GM12878 (cell line): ENCODE measurements around the gene FFAR2. TPM values are rescaled to one million over a fixed set of nuclear protein-coding genes. Genes with fewer than 3 reads are reported as not detected.
A peak's percentile ranks its signal among the peaks of the same experiment; 100 is the strongest.

Experiments used
- CBX5 ChIP-seq: sonication (generic); IDR thresholded peaks from 2 replicates; pipeline ENCODE4 v1.6.1; 2016; ENCODE audit warnings: low read depth, moderate library complexity, mild to moderate bottlenecking, inconsistent platforms
- KAT2A ChIP-seq: conservative IDR thresholded peaks from 2 replicates; pipeline ENCODE4 v1.6.1; 2011; ENCODE audit warnings: low read depth, low read length; ENCODE audit not compliant: control insufficient read depth
- MXI1 ChIP-seq: fragments of 150-350 bp; IDR thresholded peaks from 2 replicates; pipeline ENCODE4 v1.6.1; 2011; ENCODE audit warnings: low read depth, mild to moderate bottlenecking, inconsistent platforms, low read length, improper control_type of control experiment
- POU2F2 ChIP-seq: IDR thresholded peaks from 3 replicates; pipeline ENCODE4 v1.6.1; 2011; ENCODE audit warnings: low read depth, mild to moderate bottlenecking, low read length, borderline replicate concordance
- RCOR1 ChIP-seq: conservative IDR thresholded peaks from 2 replicates; pipeline ENCODE4 v1.6.1; 2012; ENCODE audit warnings: low read depth, low read length, improper control_type of control experiment
- SP1 ChIP-seq: IDR thresholded peaks from one replicate; pipeline ENCODE4 v1.6.1; 2011; ENCODE audit warnings: low read depth, low read length
- TARDBP ChIP-seq: IDR thresholded peaks from 2 replicates; pipeline ENCODE4 v1.6.1; 2016; ENCODE audit warnings: borderline replicate concordance
- WRNIP1 ChIP-seq: IDR thresholded peaks from 2 replicates; pipeline ENCODE4 v1.6.1; 2011; ENCODE audit warnings: low read depth, low read length, improper control_type of control experiment, borderline replicate concordance
- YBX1 ChIP-seq: fragments of 450-650 bp; IDR thresholded peaks from 2 replicates; pipeline ENCODE4 v1.6.1; 2016; ENCODE audit warnings: antibody characterized with exemption
- ZZZ3 ChIP-seq: IDR thresholded peaks from 2 replicates; pipeline ENCODE4 v1.6.1; 2011; ENCODE audit warnings: low read depth; ENCODE audit not compliant: control insufficient read depth, insufficient read length
- polyA plus RNA-seq, 11 experiments: library from polyadenylated mRNA; depleted of rRNA in 4 of 11; unstranded in 6 of 11; stranded (reverse) in 5 of 11; fragments of >200 nt; fragmentation: Nextera tagmentation in 4 of 11; fragmentation: Illumina TruSeq in 1 of 11; extraction: Ambion mirVana in 4 of 11; extraction: Trizol in 1 of 11; gene quantifications; 1 replicate in 1 of 11; 2 replicates in 10 of 11; pipeline versions ENCODE4 v1.2.1 to v1.2.3, GENCODE V29; 2011 to 2016; ENCODE audit warnings: inconsistent platforms in 2 of 11, missing spikeins in 2 of 11, low read depth in 1 of 11
- total RNA-seq, 4 experiments: library from RNA; depleted of rRNA in 3 of 4; stranded (reverse); fragments of >200 nt in 3 of 4; fragmentation: Illumina TruSeq in 1 of 4; extraction: Trizol in 1 of 4; gene quantifications; 2 replicates each; pipeline versions ENCODE4 v1.2.1 to v1.2.3, GENCODE V29; 2013 to 2021
- TF ChIP-seq, protein P1 (sequence below): IDR thresholded peaks from 2 replicates; pipeline ENCODE4 v1.6.1; 2011; ENCODE audit warnings: low read depth, low read length, improper control_type of control experiment, borderline replicate concordance
- TF ChIP-seq, protein P2 (sequence below): IDR thresholded peaks from 2 replicates; pipeline ENCODE4 v1.6.1; 2012; ENCODE audit warnings: low read length, inconsistent platforms

The FFAR2 gene
- total and polyA plus RNA-seq, 10 of the 15 experiments (the other 5 are each of a cell fraction or from before 2014, with no cell fraction given), result 0.05 to 4.0 (median 2.1) TPM

DNA sequence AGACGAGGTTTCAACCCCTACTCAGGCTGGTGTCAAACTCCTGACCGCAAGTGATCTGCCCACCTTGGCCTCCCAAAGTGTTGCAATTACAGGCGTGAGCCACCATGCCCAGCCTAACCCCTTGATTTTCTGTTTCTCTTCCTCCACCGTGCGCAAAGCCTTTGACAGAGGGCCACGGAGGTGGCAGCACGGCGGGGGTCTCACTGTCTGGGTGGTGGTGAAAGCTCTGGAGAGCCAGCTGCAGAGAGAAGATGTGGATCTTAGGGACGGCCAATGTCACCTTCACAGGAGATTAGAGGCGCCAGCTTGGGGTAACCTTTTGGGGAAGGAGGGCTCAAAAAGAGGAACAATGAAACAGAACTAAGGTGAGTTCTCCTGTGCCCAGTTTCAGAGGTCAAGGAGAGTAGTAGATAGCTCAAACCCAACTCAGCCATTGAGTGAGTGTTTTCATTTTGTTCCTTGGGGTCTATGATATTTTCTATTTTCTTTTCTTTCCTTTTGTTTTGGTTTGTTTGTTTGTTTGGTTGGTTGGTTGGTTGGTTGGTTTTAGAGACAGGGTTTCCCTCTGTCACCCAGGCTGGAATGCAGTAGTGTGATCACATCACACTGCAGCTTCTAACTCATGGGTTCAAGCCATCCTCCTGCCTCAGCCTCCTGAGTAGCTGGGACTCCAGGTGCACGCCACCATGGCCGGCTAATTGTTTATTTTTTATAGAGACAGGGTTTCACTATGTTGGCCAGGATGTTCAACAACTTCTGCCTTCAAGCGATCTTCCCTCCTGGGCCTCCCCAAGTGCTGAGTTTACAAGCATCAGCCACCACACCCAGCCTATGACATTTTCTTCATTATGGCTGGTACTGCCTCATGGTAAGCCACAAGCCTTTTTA is 39.5 kb upstream of the FFAR2 start (continued):
- TF ChIP-seq KAT2A (no peak), MXI1 (no peak), SP1 (peak; percentile 15), ZZZ3 (no peak), TARDBP (no peak), YBX1 (no peak), CBX5 (no peak), POU2F2 (0 out of 3 replicates have a peak, but pooled peaks have one; percentile 13), RCOR1 (no peak), WRNIP1 (no peak)
- TF ChIP-seq, protein P1, sequence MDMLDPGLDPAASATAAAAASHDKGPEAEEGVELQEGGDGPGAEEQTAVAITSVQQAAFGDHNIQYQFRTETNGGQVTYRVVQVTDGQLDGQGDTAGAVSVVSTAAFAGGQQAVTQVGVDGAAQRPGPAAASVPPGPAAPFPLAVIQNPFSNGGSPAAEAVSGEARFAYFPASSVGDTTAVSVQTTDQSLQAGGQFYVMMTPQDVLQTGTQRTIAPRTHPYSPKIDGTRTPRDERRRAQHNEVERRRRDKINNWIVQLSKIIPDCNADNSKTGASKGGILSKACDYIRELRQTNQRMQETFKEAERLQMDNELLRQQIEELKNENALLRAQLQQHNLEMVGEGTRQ, result no peak
- TF ChIP-seq, protein P2, sequence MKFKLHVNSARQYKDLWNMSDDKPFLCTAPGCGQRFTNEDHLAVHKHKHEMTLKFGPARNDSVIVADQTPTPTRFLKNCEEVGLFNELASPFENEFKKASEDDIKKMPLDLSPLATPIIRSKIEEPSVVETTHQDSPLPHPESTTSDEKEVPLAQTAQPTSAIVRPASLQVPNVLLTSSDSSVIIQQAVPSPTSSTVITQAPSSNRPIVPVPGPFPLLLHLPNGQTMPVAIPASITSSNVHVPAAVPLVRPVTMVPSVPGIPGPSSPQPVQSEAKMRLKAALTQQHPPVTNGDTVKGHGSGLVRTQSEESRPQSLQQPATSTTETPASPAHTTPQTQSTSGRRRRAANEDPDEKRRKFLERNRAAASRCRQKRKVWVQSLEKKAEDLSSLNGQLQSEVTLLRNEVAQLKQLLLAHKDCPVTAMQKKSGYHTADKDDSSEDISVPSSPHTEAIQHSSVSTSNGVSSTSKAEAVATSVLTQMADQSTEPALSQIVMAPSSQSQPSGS, result no peak
